ENCODE results near the gene PPARA.

GRCh38 chr22:46240506-46240905 is 90.2 kb downstream of the PPARA start:
- TF ChIP-seq ELK1 (IDR thresholded peaks at IDR 0.05; ENCODE audit: borderline replicate concordance, low read depth, low read length), result no peak
- no peak for TF ChIP-seq CTCF (conservative IDR thresholded peaks at IDR 0.05; ENCODE audit: low read depth, low read length)
- TF ChIP-seq CEBPB (IDR thresholded peaks at IDR 0.05; ENCODE audit: low read depth, low read length), result no peak
- no peak for TF ChIP-seq SMC3 (IDR thresholded peaks at IDR 0.05; ENCODE audit: low read depth, low read length)

Data from IMR-90 (cell line).